IMR-90 (cell line): Measurements from ENCODE around the gene DMD. TPM values are rescaled to one million over a fixed set of nuclear protein-coding genes. Genes with fewer than 3 reads are reported as not detected.

Source experiments
- ATAC-seq: fragments of 200-7000 bp; cut with Tn5 transposase; 2 replicates; pipeline ENCODE4 v1.9.1; 2020; ENCODE audit warnings: low read depth, mild to moderate bottlenecking, moderate library complexity
- BruUV-seq: library from RNA; stranded (reverse); fragments of 400-500 nt; replicated peaks from 2 replicates; lab custom pipeline; 2021; lab: Mats Ljungman, UMichigan
- CTCF ChIA-PET: fragments of 300-600 bp; formaldehyde crosslinking; extraction: SDS; loops from one replicate; lab custom pipeline; 2021; ENCODE audit warnings: antibody characterized with exemption; lab: Yijun Ruan, JAX
- POLR2A ChIA-PET: fragments of 300-600 bp; sonication (Branson Sonifier 250); formaldehyde crosslinking; loops from one replicate; lab custom pipeline; 2022; ENCODE audit warnings: antibody characterized with exemption; ENCODE audit not compliant: unreplicated experiment; lab: Charles Lee
- DNase-seq: peaks from one replicate; pipeline ENCODE4 v3.0.0; 2013
- H2AFZ ChIP-seq: replicated peaks from 2 replicates; pipeline ENCODE3; 2013; ENCODE audit warnings: low read length, mild to moderate bottlenecking; ENCODE audit not compliant: poor library complexity
- H2AK5ac ChIP-seq: 2 replicates; pipeline ENCODE4 v1.6.1; 2013; ENCODE audit warnings: low read depth, low read length, inconsistent platforms
- H2AK9ac ChIP-seq: replicated peaks from 2 replicates; pipeline ENCODE3; 2013; ENCODE audit warnings: mild to moderate bottlenecking, low read depth, low read length, moderate library complexity; ENCODE audit not compliant: poor library complexity
- H2BK120ac ChIP-seq: 2 replicates; pipeline ENCODE4 v1.6.1; 2013; ENCODE audit warnings: low read depth, low read length, inconsistent platforms
- H2BK15ac ChIP-seq: 3 replicates; pipeline ENCODE4 v1.6.1; 2013; ENCODE audit warnings: low read depth, low read length, inconsistent platforms
- H2BK20ac ChIP-seq: 2 replicates; pipeline ENCODE4 v1.6.1; 2013; ENCODE audit warnings: low read depth, mild to moderate bottlenecking, inconsistent platforms, low read length, moderate library complexity
- H2BK5ac ChIP-seq: 2 replicates; pipeline ENCODE4 v1.6.1; 2013; ENCODE audit warnings: mild to moderate bottlenecking, low read depth, low read length, inconsistent platforms; ENCODE audit not compliant: poor library complexity, severe bottlenecking
- H3K14ac ChIP-seq: replicated peaks from 2 replicates; pipeline ENCODE4 v1.6.1; 2013; ENCODE audit warnings: low read depth, low read length, inconsistent platforms
- H3K18ac ChIP-seq: 2 replicates; pipeline ENCODE4 v1.6.1; 2013; ENCODE audit warnings: low read depth, low read length, control low read depth
- H3K23ac ChIP-seq: 2 replicates; pipeline ENCODE4 v1.6.1; 2013; ENCODE audit warnings: low read depth, low read length, inconsistent platforms
- H3K27ac ChIP-seq: 2 replicates; pipeline ENCODE4 v1.5.1; 2013; ENCODE audit warnings: mild to moderate bottlenecking, control low read depth, low read length; ENCODE audit not compliant: insufficient read depth
- H3K27me3 ChIP-seq: 2 replicates; pipeline ENCODE4 v1.6.1; 2013; ENCODE audit warnings: low read length; ENCODE audit not compliant: control insufficient read depth, insufficient read depth
- H3K36me3 ChIP-seq: 2 replicates; pipeline ENCODE4 v1.6.1; 2013; ENCODE audit warnings: low read length, mixed read lengths; ENCODE audit not compliant: control insufficient read depth, insufficient read depth
- H3K4ac ChIP-seq: 2 replicates; pipeline ENCODE4 v1.6.1; 2013; ENCODE audit warnings: low read depth, low read length, inconsistent platforms
- H3K4me1 ChIP-seq: 2 replicates; pipeline ENCODE4 v1.6.1; 2013; ENCODE audit warnings: low read length, mixed read lengths; ENCODE audit not compliant: control insufficient read depth, insufficient read depth
- H3K4me2 ChIP-seq: 2 replicates; pipeline ENCODE4 v1.6.1; 2013; ENCODE audit warnings: low read depth, mild to moderate bottlenecking, control low read depth, low read length, moderate library complexity
- H3K4me3 ChIP-seq: 2 replicates; pipeline ENCODE4 v1.5.1; 2013; ENCODE audit warnings: low read depth, mild to moderate bottlenecking, control low read depth, low read length, moderate library complexity; ENCODE audit not compliant: insufficient read depth
- H3K56ac ChIP-seq: 2 replicates; pipeline ENCODE4 v1.6.1; 2013; ENCODE audit warnings: low read length, inconsistent platforms; ENCODE audit not compliant: insufficient read depth; ENCODE audit errors: extremely low read depth
- H3K79me1 ChIP-seq, 2 experiments: 2 replicates each; pipeline ENCODE4 v1.6.1; 2013; ENCODE audit warnings: low read length in 2 of 2, inconsistent platforms in 1 of 2, low read depth in 1 of 2
- H3K9ac ChIP-seq: 2 replicates; pipeline ENCODE4 v1.6.1; 2013; ENCODE audit warnings: low read depth, low read length, control low read depth
- H3K9me1 ChIP-seq: 2 replicates; pipeline ENCODE4 v1.6.1; 2013; ENCODE audit warnings: low read length, inconsistent platforms; ENCODE audit not compliant: insufficient read depth
- H3K9me3 ChIP-seq: 2 replicates; pipeline ENCODE4 v1.6.1; 2013; ENCODE audit warnings: low read length; ENCODE audit not compliant: control insufficient read depth, insufficient read depth
- H4K20me1 ChIP-seq: 2 replicates; pipeline ENCODE4 v1.6.1; 2013; ENCODE audit warnings: low read length, inconsistent platforms; ENCODE audit not compliant: insufficient read depth
- H4K5ac ChIP-seq: 2 replicates; pipeline ENCODE4 v1.6.1; 2013; ENCODE audit warnings: mild to moderate bottlenecking, low read depth, low read length, control low read depth
- H4K8ac ChIP-seq, 2 experiments: 2 replicates each; pipeline ENCODE4 v1.6.1; 2013; ENCODE audit warnings: low read depth in 2 of 2, low read length in 2 of 2, control low read depth in 1 of 2, inconsistent platforms in 1 of 2
- H4K91ac ChIP-seq: 2 replicates; pipeline ENCODE4 v1.6.1; 2013; ENCODE audit warnings: low read depth, low read length, inconsistent platforms; ENCODE audit not compliant: insufficient read depth
- BHLHE40 ChIP-seq: fragments of 150-350 bp; IDR thresholded peaks from 2 replicates; pipeline ENCODE4 v1.6.1; 2016; ENCODE audit warnings: mild to moderate bottlenecking, low read depth, low read length
- CEBPB ChIP-seq: IDR thresholded peaks from 2 replicates; pipeline ENCODE4 v1.6.1; 2012; ENCODE audit warnings: low read depth, low read length, improper control_type of control experiment
- CHD1 ChIP-seq: IDR thresholded peaks from 2 replicates; pipeline ENCODE4 v1.6.1; 2012; ENCODE audit warnings: low read depth, low read length, improper control_type of control experiment
- CTCF ChIP-seq: conservative IDR thresholded peaks from 2 replicates; pipeline ENCODE4 v1.5.1; 2012; ENCODE audit warnings: mild to moderate bottlenecking, low read depth, low read length, improper control_type of control experiment
- ELK1 ChIP-seq: fragments of 150-350 bp; IDR thresholded peaks from 2 replicates; pipeline ENCODE4 v1.6.1; 2016; ENCODE audit warnings: low read depth, mild to moderate bottlenecking, low read length, moderate library complexity, borderline replicate concordance
- FOS ChIP-seq: fragments of 150-350 bp; IDR thresholded peaks from 2 replicates; pipeline ENCODE4 v1.6.1; 2016; ENCODE audit warnings: low read depth, low read length
- MAFK ChIP-seq: IDR thresholded peaks from 2 replicates; pipeline ENCODE4 v1.6.1; 2012; ENCODE audit warnings: low read depth, low read length, improper control_type of control experiment
- MAZ ChIP-seq: IDR thresholded peaks from 2 replicates; pipeline ENCODE4 v1.6.1; 2012; ENCODE audit warnings: low read depth, mild to moderate bottlenecking, low read length, improper control_type of control experiment, moderate library complexity, borderline replicate concordance
- MXI1 ChIP-seq: IDR thresholded peaks from 2 replicates; pipeline ENCODE4 v1.6.1; 2012; ENCODE audit warnings: low read depth, mild to moderate bottlenecking, low read length, moderate library complexity, borderline replicate concordance
- NFE2L2 ChIP-seq: fragments of 150-350 bp; IDR thresholded peaks from 2 replicates; pipeline ENCODE4 v1.6.1; 2016; ENCODE audit warnings: low read depth, mild to moderate bottlenecking, low read length
- POLR2A ChIP-seq: IDR thresholded peaks from 2 replicates; pipeline ENCODE4 v1.6.1; 2012; ENCODE audit warnings: mild to moderate bottlenecking, low read depth, low read length
- RAD21 ChIP-seq: IDR thresholded peaks from 2 replicates; pipeline ENCODE4 v1.6.1; 2012; ENCODE audit warnings: low read length, improper control_type of control experiment
- RCOR1 ChIP-seq: IDR thresholded peaks from 2 replicates; pipeline ENCODE4 v1.6.1; 2012; ENCODE audit warnings: mild to moderate bottlenecking, low read length, improper control_type of control experiment; ENCODE audit not compliant: insufficient replicate concordance
- RFX5 ChIP-seq: IDR thresholded peaks from 2 replicates; pipeline ENCODE4 v1.8.0; 2012; ENCODE audit warnings: low read depth, mild to moderate bottlenecking, low read length, moderate library complexity
- SMC3 ChIP-seq: fragments of 150-350 bp; IDR thresholded peaks from 2 replicates; pipeline ENCODE4 v1.6.1; 2016; ENCODE audit warnings: low read depth, mild to moderate bottlenecking, antibody characterized with exemption, low read length, moderate library complexity
- USF2 ChIP-seq: fragments of 150-350 bp; IDR thresholded peaks from 2 replicates; pipeline ENCODE4 v1.6.1; 2017; ENCODE audit warnings: mild to moderate bottlenecking, antibody characterized with exemption, low read length, low read depth
- WGBS, 2 experiments: methylation state at CpG; one replicate each; pipeline versions ENCODE4 v1.1.5 to v1.1.7; 2013; ENCODE audit warnings: missing lambda C conversion rate in 2 of 2; ENCODE audit not compliant: insufficient read length in 1 of 2; ENCODE audit errors: extremely low coverage in 2 of 2; 5-methylcytosine and 5-hydroxymethylcytosine counted together
- dilution Hi-C: fragments of 300-500 bp; cut with HindIII; formaldehyde crosslinking; loops from one replicate; pipeline ENCODE4 v1.14.3; 2018; ENCODE audit warnings: low sequenced_read_pairs; ENCODE audit not compliant: unreplicated experiment
- in situ Hi-C: fragments of 300-500 bp; cut with MboI; formaldehyde crosslinking; loops from 3 replicates; pipeline ENCODE4 v1.14.3; 2019; ENCODE audit warnings: low sequenced_read_pairs, inconsistent platforms, mixed read lengths
- intact Hi-C: fragments of 100-400 bp; cut with micrococcal nuclease; formaldehyde crosslinking; loops from 2 replicates; pipeline ENCODE4 v1.10.0; 2022
- polyA plus RNA-seq, 3 experiments: library from polyadenylated mRNA; depleted of rRNA; stranded (reverse); fragments of >200 nt; gene quantifications; 2 replicates each; pipeline ENCODE4 v1.2.3, GENCODE V29; 2012; ENCODE audit warnings: low replicate concordance in 1 of 3
- total RNA-seq: library from RNA; depleted of rRNA; stranded (reverse); fragments of >200 nt; gene quantifications from 2 replicates; pipeline ENCODE4 v1.2.3, GENCODE V29; 2012

The DMD gene
- total and polyA plus RNA-seq, 2 of the 4 experiments (the other 2 are of a cell fraction), result 6.6 to 11.8 TPM

DNA sequence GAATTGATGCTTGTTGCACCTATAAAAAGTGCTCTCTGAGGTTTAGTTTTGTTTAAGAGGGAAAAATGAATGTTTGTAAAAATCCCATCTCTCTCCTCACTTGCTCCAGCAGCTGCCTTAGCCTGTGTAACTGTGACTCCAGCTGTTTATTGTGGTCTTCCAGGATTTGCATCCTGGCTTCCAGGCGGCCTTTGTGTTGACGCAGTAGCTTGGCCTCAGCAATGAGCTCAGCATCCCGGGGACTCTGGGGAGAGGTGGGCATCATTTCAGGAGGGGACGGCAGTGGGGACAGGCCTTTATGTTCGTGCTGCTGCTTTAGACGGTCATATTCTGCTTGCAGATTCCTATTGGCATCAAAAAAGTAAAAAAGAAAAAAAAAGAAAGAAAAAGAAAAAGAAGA, 2064.2 kb downstream of the DMD start:
- Histone ChIP-seq H4K20me1 (no peaks in the 10 kb centered on the region), H3K4ac (no peak overlapping the region), H2BK5ac (no peak overlapping the region), H3K36me3 (no peaks in the 10 kb centered on the region; the same call in 1 of the 2 replicates), H4K5ac (no peak overlapping the region), H3K79me1 (no peaks in the 10 kb centered on the region), H3K4me3 (no peak overlapping the region), H2BK15ac (no peak overlapping the region), H3K27ac (no peak overlapping the region), H4K8ac (no peak overlapping the region), H2AK5ac (no peak overlapping the region), H3K18ac (no peak overlapping the region), H2AFZ (no peak overlapping the region), H4K91ac (no peak overlapping the region), H3K4me2 (no peak overlapping the region), H3K4me1 (no peaks in the 10 kb centered on the region), H3K27me3 (no peaks in the 10 kb centered on the region), H2BK20ac (no peak overlapping the region), H2BK120ac (no peak overlapping the region), H3K9me3 (no peaks in the 10 kb centered on the region), H3K14ac (no peak overlapping the region), H3K56ac (no peak overlapping the region), H3K9ac (no peak overlapping the region), H3K23ac (no peak overlapping the region), H3K9me1 (no peaks in the 10 kb centered on the region), H2AK9ac (no peak overlapping the region)
- no peak for ATAC-seq
- intact Hi-C loops (no loop called here), dilution Hi-C loops (no loop called here), in situ Hi-C loops (no loop called here)
- ChIA-PET POLR2A (no interaction called here), CTCF (interaction anchor here (0.7 kb wide), 1 partner anchor 132 kb away, joined by 3 read pairs; no protein-coding TSS in a partner anchor)
- DNase-seq, result no peak
- WGBS, 2 experiments, result 50% methylated on average over 3 of the region's 6 CpGs; no CpG with 5 or more reads in 1 of the 2 experiments
- no TSS peak for BruUV-seq
- no peak for TF ChIP-seq FOS
- no peak for TF ChIP-seq CEBPB
- TF ChIP-seq RFX5, result no peak
- no peak for TF ChIP-seq USF2
- no peak for TF ChIP-seq NFE2L2
- TF ChIP-seq MXI1, result no peak
- no peak for TF ChIP-seq POLR2A
- TF ChIP-seq RAD21, result no peak
- no peak for TF ChIP-seq CTCF
- no peak for TF ChIP-seq MAFK
- no peak for TF ChIP-seq MAZ
- TF ChIP-seq CHD1, result no peak
- TF ChIP-seq ELK1, result no peak
- TF ChIP-seq SMC3, result no peak
- TF ChIP-seq BHLHE40, result no peak
- no peak for TF ChIP-seq RCOR1
